NCI-H2227 (cell line): Measurements from ENCODE around the gene ATR.
A peak's percentile ranks its signal among the peaks of the same experiment; 100 is the strongest.
"Not testable (repeated sequence)": the region's sequence is repeated elsewhere in the genome, so short reads cannot be mapped to it uniquely, and the experiment has no call there.

Experiments used
- DNase-seq: peaks from one replicate; lab custom pipeline; 2025; ENCODE audit not compliant: unreplicated experiment; lab: John Stamatoyannopoulos, UW

Gene ATR

DNA sequence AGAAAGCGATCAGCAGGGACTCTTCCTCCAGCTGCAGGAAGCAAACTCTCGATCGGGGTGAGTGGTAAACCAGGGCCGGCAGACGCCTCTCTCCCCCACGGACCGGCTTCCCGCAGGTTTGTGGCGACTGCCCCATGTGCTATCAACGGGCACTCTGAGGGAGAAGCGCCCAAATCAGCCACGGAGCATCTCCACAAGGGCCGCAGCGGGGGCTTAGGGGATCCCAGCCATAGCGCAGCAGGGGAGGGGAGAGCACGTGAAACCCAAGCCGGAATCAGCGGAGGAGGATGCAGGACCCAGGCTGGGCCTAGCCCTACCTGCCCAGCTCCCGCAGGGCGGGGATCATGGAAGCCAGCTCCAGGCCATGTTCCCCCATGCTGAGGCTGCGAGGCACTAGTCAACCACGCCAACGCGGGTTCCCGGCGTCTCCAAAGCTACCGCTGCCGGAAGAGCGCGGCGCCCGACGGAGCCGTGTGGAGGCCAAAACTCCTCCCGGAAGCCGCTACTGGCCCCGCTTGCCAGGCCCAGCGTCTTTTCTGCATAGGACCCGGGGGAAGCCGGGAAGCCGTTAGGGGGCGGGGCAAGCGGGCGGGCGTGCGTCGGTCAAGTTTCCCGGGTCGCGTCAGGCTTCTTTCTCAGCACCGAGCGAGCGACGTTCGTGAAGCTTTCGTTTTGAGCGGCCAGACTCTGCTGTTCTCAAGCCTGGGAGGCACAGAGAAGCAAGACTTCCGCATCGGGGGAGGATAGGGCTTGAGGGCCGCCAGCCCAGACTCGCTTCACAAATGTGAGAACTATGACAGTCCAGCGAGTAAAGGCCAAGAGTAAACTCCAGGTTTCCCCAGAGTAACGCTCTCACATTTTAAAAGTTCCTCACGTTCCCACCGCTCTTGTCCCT lies at the start of gene ATR:
Gene ATR (minus strand): TSS at position 405 of the 895 bp plus-strand sequence. CDS start 29 bp downstream, at position 376.
- DNase-seq, result peak; percentile 95

GRCh38 chr3:142626971-142627370 lies 48.4 kb upstream of the ATR start:
- no peak for DNase-seq

GRCh38 chr3:142625153-142625440 lies 46.6 kb upstream of the ATR start:
- DNase-seq, result no peak

DNA sequence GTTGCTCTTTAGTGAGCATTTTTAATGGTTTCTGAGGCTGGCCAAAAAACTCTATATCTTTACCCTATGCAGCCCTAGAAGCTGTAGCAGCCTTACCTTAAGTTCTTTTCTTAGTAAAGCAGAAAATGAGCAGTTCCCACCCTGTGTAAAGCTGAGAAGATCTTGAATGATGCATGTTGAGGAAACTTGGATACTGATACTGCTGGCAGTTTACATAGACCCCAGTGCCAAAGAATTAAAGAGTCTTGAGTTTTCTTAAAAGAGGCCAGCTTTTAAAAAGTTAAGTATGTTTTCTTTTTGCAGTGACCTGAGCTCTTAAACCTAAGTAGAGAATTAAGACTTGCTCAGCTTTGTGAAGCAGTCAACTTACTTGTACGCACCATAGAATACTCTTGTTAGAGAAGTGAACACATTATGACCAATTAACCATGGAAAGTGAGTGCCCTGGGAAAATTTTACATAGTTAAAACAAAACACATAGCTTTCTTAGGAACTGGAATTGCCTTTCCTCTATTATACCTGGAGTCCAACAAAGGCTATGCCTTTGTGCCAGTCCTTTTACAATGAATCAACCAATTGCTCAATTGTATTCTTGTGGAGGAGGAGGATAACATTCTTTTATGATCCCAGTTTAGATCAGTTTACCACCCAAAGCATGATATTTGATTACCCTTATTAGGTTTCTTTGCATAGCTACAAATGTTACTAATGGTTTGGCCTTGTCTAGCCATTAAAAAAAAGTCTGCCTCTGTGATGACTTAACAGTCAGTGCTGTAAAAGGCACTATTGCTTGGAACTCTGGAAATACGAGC lies 46.0 kb upstream of the ATR start:
- no peak for DNase-seq

DNA sequence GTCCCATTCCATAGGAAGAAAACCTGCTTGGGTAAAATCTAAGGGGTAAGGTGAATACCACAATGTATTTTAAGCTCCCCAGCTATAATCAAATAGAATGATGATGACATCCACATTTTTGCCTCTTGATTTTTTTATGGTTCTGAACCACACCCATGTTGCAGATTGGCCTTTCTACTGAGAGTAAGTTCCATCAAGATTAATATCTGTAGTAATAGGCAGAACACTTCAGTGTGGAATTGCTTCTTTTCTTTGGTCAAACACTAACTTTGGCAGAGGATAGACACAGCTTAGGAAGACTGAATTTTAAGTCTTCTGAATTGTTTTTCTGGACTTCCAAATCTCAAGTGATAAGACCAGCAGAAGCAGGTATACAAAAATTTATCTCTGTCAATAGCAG lies 44.7 kb upstream of the ATR start:
- no peak for DNase-seq

GRCh38 chr3:142622405-142622804 lies 43.9 kb upstream of the ATR start:
- DNase-seq, result no peak

DNA sequence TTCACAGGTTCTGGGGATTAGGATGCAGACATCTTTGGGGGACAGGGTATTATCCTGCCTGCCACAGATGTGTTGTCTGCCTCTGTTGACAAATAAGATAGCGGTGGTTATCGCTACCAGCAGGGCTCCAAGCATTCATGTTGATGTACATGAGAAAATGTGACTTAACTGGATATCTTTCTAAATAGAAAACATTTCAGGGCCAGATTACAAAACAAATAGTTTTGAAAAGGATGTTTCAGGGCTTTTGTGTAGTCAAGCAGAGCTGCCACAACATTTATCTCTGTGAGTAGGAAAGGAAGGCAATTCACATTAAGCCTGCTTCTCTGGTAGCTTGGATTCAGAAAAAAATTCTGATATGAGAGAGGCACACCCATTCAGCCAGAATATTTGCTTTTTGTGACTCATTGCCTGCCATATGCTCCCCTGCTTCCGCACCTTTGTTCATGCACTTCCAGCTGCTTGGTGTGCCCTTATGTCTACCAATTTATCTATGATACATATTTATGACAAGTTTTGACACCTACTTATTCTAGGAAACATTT lies 40.5 kb upstream of the ATR start:
- DNase-seq, result no peak

DNA sequence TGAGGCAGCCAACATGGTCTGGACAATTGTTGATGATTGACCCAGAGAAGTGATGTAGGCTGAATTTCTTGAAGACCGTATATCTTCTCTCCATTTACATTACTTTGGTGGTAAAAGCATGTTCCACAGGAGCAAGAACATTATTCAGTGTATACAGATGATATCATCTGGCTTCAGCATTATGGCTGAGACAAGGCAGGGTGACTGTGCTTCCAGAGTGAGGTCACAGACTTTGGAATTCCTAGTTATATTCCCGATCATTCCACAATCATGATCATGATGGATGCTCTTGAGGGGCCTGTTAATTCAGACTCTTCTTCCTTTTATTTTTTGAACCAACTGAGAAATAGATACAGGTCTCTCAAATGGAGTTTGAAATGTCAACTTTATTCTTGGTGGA lies 36.6 kb upstream of the ATR start:
- DNase-seq, result no peak

GRCh38 chr3:142614059-142614626 lies 35.6 kb upstream of the ATR start:
- peak; percentile 58 for DNase-seq

- DNase-seq, result no peak
Observed at GRCh38 chr3:142613491-142613890, 35.0 kb upstream of the ATR start.

GRCh38 chr3:142611206-142611605 lies 32.7 kb upstream of the ATR start:
- no peak for DNase-seq

DNA sequence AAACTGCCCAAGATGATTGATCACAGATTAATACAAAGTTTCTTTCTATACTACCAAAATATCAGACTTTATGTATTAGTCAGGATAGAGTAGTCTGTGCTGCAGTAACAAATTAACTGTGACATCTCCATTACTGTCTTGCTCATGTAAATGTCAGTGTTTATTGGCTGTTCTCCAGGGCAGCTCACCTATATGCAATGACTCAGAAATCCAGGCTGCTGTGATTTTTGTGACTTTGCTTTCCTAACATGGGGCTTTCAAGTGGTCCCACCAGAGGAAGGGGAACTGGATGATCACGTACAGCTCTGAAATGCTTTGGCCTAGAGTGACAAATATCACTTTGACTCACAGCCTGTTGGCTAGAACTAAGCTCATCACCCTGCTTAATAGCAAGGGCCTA lies 30.6 kb upstream of the ATR start:
- DNase-seq, result no peak

GRCh38 chr3:142608631-142609030 lies 30.1 kb upstream of the ATR start:
- DNase-seq, result no peak

DNA sequence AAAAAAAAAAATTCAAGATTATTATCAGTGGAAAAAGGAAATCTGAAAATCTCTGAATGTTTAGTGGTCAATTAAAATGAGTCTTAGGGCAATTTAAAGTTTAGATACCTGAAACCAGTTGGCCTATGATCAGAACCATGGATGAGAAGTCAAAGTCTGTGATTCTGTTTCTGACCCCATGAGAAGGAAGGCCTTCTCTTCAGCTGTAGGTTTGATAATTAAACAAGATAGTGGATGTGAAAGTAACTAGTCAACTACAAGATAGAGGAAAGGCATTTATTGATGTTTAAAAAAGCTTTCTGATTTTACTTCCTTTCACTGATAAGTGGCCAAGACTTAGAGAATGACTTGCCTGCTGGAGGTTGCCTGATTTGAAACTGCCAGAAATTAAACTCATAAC lies 26.4 kb upstream of the ATR start:
- no peak for DNase-seq

DNA sequence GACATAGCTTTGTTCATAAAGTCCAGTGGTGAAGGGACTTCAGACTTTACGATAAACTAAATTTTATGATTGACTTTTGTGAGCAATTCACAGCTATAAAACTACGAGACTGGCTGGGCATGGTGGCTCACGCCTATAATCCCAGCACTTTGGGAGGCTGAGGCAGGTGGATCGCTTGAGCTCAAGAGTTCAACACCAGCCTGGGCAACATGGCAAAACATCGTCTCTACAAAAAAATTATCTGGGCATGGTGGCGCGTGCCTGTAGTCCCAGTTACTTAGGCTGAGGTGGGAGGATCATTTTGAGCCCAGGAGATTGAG lies 24.8 kb upstream of the ATR start:
- DNase-seq, result not testable (repeated sequence)

- no peak for DNase-seq
Observed at GRCh38 chr3:142602619-142603385, 24.3 kb upstream of the ATR start.

DNA sequence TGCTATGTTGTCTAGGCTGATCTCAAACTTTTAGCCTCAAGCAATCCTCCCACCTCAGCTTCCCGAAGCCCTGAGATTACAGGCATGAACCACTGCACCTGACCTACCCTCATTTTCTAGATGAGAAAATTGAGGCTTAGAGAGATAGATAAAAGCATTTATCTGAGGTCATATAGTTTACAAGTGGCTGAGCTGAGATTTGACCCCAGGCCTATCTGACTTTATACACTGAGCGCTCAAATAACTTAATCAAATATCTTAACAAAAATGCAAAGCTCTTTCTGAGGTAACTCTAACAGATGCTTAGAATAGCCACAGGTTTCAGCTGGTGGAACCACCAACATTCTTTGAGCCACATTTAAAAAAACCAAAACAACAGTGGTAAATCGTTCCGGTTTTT lies 23.2 kb upstream of the ATR start:
- no peak for DNase-seq

GRCh38 chr3:142597906-142598305 lies 19.4 kb upstream of the ATR start:
- no peak for DNase-seq

- DNase-seq, result no peak
Observed at GRCh38 chr3:142596726-142597088, 18.2 kb upstream of the ATR start.

- DNase-seq, result peak; percentile 90
Observed at GRCh38 chr3:142595951-142596725, 17.6 kb upstream of the ATR start, which contains the start of gene PLS1. Gene PLS1 (plus strand): TSS chr3:142596393. CDS start chr3:142664238, 67,845 bp downstream.
